GM18517 (cell line): ENCODE results near the gene AUH.
"Not testable (repeated sequence)": the region's sequence is repeated elsewhere in the genome, so short reads cannot be mapped to it uniquely, and the experiment has no call there.

Source experiments
- ATAC-seq: cut with Tn5 transposase; IDR thresholded peaks from one replicate; pipeline ENCODE4 v1.9.1; 2021; ENCODE audit warnings: mild to moderate bottlenecking, moderate library complexity; ENCODE audit not compliant: unreplicated experiment

AUH gene

DNA sequence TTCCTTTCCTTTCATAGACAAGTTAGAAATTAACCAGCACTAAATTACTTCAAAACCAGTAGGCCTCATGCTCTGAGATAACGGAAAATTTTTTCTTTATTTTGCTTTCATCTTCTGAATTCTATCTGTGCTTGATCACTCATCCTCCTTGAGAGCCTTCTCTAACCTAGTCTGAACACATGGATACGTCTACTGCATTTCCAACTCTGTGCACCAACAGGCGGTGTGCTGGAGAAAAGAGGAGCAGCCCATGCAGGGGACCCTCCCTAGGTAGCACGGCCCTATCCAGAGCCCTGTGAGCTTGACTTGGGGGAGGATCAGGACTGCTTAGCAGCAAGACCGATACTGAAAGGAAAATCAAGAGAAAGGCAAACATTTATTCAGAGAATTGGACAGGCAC lies 149.8 kb downstream of the AUH start:
- no peak for ATAC-seq

- ATAC-seq = no peak
Observed at GRCh38 chr9:91211414-91211813, 150.3 kb downstream of the AUH start.

DNA sequence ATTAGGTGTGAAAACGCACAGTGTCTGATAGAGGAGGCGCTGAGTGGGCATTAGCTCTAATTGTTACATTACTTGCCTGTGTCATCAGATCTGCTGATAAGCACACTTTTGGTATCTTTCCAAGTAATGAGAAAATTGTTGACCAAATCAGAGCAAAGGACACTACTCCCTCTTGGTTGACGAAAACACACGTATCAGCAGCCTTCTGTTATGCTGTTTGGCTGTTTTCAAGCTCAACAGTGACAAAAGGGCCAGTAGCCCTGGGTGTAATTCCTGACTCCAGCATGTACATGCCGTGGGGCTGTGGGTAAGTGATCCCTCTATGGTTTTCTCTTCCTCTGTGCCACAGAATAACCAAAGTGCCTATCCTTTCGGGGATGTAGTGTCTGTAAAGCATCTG lies 151.4 kb downstream of the AUH start:
- no peak for ATAC-seq

DNA sequence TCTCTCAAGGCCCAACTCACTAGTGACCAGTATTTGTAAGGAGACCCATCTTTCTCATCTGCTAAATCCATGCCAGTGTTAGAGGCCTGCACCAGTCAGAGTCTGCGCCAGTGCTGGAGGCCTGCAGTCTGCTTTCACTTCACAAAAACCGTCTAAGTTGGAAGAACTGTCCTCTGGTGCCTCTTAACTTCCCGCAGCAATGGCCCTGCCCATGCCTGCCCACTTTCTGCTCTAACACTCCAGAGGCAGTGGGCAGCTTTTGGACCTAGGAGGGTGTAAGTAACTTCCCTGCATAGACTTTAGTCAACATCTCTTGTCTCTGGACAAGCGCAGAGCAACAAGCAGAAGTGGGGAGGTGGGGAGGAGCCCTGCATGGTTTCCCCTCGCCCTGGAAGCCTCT lies 152.9 kb downstream of the AUH start:
- ATAC-seq = no peak

DNA sequence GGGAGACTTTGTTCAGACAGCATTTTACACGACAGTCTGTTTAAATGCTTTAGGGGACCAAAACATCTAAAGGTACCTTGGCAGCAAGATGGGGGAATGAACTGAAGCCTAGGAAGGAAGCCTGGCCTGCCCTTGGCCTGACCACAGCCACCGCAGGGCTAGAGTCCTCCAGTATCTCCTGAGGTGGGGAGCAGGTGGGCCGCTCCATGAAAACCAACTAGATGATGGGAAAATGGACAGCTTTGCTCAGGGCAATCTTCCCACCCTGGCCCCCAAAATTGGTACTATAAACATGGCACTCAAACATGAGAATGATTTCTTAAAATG lies 153.3 kb downstream of the AUH start:
- no peak for ATAC-seq

GRCh38 chr9:91207729-91208418 lies 153.8 kb downstream of the AUH start:
- peak; percentile 94 for ATAC-seq

- ATAC-seq = no peak
Observed at GRCh38 chr9:91207397-91207728, 154.4 kb downstream of the AUH start.

GRCh38 chr9:91206806-91207205 lies 154.9 kb downstream of the AUH start:
- ATAC-seq = no peak

DNA sequence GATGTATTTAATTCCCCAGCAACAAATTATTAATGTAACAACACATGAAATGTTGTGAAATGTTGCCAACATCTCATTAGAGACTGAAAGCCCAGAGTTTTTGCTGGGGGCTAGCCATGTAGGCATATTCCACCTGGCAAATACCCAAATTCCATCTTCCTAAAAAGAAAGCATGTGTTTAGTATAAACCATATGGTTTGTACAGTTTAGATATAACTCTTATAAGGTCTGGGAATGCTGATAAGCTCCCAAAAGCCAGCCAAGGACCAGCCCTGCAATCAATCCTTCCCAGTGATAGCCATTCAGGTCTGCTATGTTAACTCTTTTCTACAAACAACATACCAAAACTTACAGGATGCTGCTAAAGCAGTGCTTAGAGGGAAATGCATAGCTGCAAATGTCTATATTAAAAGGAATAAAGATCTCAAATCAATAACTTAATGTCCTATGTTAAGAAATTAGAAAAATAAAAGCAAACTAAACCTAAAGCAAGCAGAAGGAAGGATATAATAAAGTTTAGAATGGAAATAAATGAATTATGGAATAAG lies 158.9 kb downstream of the AUH start:
- ATAC-seq = no peak

- no peak for ATAC-seq
Observed at GRCh38 chr9:91200692-91201336, 160.9 kb downstream of the AUH start.

DNA sequence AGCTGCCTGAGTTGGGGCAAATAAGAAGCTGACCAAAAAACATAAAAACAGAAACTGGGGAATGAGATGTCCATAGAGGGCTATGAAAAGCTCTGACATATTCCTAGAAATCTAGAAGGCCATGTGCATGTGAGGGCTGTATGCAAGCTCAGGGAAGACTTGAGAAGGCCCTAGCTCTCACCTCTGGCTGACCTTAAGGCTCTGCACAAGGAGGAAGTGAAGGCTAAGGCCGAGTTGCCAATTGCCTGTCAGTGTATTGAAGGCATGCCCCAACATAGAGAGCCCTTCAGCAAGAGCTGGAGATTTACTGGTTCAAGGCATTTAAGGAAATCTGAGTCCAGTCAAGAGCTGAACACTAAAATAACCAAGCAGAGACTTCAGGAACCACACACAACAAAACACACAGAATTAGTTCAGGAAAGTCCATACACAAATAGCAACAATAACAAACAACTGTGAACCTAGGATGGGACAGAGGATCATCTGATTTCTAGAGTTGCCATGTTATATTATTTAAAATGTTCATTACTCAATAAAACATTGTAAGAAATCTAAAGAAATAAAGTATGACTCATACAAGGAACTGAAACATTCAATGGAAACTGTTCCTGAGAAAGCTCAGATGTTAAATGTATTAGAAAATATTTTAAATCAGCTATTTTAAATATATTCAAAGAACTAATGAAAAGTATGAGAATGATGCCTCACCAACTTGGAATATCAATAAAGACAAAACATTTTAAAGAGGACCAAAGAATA lies 161.8 kb downstream of the AUH start:
- ATAC-seq = no peak

DNA sequence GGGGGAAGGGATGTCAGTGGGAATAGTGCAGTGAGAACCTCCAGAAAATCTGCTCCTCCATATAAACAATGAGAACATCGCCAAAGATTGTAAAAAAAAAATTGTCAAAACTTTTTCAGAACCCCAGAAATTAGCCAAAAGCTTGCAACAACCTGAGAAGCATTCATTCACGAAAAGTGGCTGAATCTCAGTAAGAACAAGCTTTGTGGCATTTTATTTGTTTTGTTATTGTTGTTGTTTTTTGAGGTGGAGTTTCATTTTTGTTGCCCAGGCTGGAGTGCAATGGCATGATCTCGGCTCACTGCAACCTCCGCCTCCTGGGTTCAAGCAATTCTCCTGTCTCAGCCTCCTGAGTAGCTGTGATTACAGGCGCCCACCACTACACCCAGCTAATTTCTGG lies 162.8 kb downstream of the AUH start:
- not testable (repeated sequence) for ATAC-seq

GRCh38 chr9:91198405-91198804 lies 163.3 kb downstream of the AUH start:
- no peak for ATAC-seq

DNA sequence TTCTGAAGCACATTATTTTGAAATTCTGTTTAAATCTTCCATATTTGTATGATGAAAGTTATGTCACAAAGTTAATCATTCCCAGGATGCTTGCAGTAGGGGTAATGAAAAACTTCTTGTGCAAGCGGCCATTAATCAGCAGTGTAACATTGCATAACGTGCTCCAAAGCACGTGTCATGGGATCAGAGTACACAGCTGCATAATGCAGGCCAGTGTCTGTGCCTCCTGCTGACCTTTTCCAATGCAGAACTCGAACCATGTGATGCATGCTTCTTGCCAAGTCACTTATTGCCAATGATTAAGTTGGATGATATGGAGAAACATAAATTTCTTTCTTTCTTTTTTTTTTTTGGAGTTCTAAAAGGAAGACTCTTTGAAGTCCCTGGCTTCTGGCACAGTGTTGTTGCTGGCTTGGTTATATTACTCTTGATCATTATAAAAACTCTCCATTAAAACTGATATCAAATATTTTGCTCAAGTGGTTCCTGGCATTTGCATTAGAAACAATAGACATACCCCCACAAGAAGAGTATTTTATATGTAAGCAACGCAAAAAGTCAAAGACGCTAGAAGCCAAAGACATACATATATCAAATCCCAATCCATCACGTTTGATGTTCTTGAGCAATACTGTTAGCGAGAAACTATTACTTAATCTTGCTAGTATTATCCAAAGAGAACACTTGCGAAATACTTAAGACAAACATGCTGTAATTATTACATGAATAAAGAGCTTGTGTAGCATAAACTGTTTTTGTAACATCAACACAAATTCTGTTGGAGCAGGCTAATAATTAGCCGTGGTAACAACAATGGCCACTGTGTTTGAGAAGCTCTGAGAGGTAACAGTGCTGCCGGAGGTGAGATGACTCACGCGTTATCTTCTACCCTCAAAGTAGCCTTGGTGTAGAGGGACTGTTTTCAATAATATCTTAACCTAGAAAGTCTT lies 164.2 kb downstream of the AUH start:
- ATAC-seq = no peak

DNA sequence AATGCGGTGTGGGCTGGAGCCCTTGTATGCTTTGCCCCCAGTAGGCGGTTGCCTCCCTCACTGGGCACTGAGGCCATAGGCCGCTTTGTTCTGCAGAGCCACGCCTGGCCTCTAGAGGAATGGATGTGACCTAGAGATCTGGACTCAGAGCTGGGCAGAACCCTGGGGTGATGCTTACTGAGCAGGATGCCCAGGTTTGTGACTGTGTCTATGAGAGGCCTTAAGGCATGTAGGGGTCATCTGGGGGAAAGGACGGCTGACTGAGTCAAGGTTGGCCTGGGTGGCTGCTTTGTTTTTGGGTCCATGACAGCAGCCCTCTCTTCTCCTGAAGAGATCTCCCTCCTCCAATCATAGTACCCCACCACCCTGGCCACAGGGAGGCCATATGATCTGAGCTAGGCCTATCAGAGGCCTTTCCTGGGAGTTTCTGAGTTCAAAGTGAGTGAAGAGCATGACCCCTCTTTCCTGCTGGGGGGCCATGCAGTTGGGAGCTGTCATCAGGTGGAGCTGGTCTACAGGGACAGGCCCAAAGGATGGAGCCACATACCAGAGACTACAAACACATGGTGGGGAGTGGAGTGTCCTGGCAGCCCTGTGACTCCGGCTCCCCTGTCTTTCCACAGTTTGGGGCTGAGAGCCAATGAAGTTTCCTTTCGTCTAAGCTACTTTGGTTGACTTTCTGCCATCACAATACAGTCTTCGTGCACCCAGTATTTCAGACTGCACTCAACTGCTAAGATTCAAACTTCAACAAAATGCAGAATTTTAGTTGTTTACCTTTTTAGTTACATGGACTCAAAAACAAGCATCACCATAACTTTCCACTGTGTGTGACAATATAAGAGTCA lies 165.4 kb downstream of the AUH start:
- ATAC-seq = no peak

DNA sequence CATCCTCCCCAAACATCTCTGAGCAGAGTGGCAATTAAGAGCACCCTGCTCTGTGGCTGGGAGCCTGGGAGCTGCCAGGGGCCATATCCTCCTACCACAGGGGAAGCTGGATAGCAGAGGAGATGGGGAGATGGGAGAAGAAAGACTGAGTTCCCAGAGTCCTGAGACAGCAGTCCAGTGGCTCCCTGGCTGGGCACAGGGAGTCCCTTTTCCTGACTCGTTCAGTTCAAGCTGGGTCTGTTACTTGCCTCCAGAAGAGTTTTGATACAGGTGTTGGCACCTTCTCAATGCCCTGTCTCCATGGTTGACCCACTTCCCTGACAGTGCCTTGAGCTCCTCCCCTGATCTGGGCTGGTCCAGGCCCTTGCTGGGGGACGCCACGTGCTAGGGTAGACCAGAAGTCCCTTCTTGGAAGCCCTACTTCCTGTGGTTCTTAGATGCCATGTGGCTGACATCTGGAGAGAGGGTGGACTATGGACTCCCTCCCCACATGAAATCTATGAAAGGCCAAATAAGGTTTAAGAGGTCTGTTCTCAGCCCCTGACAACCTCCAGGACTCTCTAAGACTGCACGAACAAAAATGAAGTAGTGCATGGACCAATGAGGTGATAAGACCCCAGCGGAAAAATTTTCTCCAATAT lies 166.2 kb downstream of the AUH start:
- no peak for ATAC-seq

DNA sequence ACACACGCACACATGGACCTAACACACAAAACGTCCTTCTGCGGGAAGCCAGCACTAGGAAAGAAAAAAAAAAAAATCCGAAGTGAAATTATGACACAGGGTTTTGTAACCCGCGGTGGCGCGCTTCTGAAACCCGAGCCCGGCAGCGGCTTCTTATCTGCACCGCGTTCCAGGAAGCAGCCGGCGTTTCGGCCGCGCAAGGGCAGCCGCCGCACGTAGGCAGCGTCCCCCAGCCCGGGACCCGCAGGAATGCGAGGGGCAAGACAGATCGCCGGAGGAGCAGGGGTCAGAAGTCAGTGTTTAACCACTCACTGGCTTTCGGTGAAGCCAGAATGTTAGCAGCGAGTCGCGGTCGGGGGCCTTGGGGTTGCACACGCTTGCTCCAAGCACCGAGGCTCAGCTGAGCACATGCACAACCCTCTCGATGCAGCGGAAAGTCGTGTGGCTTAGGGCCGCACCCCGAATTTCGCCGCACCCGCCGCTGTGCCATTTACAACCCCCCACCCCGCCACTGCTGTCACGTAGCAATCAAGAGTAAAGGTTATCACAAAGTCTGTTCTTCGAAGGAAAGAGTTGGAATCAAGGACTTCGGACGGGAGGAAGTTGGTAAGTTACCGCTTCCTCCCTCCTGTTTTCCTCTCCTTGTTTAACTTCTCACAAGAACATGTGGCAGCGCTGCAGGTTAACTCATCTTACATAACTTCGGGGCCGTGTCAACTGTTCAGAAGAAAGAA lies 167.9 kb downstream of the AUH start:
- peak; percentile 41 for ATAC-seq

GRCh38 chr9:91193087-91193657 lies 168.5 kb downstream of the AUH start:
- peak; percentile 34 for ATAC-seq
